ENCODE data around the gene DCAF4.

GRCh38 chr14:72928872-72929271 is 2.6 kb downstream of the DCAF4 start:
- TF ChIP-seq CTCF (IDR thresholded peaks at IDR 0.05) (no peak), POLR2A (IDR thresholded peaks at IDR 0.05) (no peak), POLR2AphosphoS5 (IDR thresholded peaks at IDR 0.05) (no peak)

Data from breast epithelium (tissue), 3 donors.